Stomach (tissue), 9 donors: Measurements from ENCODE around the gene MRPS15. TPM values are rescaled to one million over a fixed set of nuclear protein-coding genes. Genes with fewer than 3 reads are reported as not detected.

Experiments used
- DNase-seq, 2 donors: peaks; one replicate each; pipeline versions ENCODE4 v3.0.0 to v3.0.0-alpha.2; 2013 to 2019
- H3K27ac ChIP-seq, 5 donors: fragments of 200-600 bp in 4 of 5; sonication (generic) in 4 of 5; one replicate each; pipeline ENCODE4 v1.5.1; 2013 to 2019; ENCODE audit warnings: mild to moderate bottlenecking in 1 of 5, moderate library complexity in 1 of 5
- H3K27me3 ChIP-seq, 3 donors: fragments of 200-600 bp; sonication (generic); one replicate each; pipeline ENCODE4 v1.5.1; 2017 to 2019; ENCODE audit warnings: mixed run types in 1 of 3
- H3K36me3 ChIP-seq, 4 donors: fragments of 200-600 bp; sonication (generic); 1 replicate in 3 of 4; 2 replicates in 1 of 4; pipeline ENCODE4 v1.5.1; 2016 to 2019
- H3K4me1 ChIP-seq, 4 donors: fragments of 200-600 bp; sonication (generic); one replicate each; pipeline ENCODE4 v1.5.1; 2016 to 2019
- H3K4me3 ChIP-seq, 4 donors: fragments of 200-600 bp; sonication (generic) in 3 of 4; one replicate each; pipeline ENCODE4 v1.5.1; 2016 to 2019; ENCODE audit warnings: mild to moderate bottlenecking in 1 of 4
- H3K9me3 ChIP-seq, 4 donors: fragments of 200-600 bp; sonication (generic); one replicate each; pipeline ENCODE4 v1.5.1; 2016 to 2019
- EP300 ChIP-seq: sonication (generic); formaldehyde crosslinking; IDR thresholded peaks from one replicate; pipeline ENCODE4 v1.6.1; 2017; ENCODE audit warnings: antibody characterized with exemption
- POLR2A ChIP-seq, 4 donors: fragments of 450-650 bp; IDR thresholded peaks; one replicate each; pipeline ENCODE4 v1.6.1; 2016; ENCODE audit warnings: antibody characterized with exemption in 4 of 4, control low read depth in 2 of 4, mild to moderate bottlenecking in 1 of 4, moderate library complexity in 1 of 4
- POLR2AphosphoS5 ChIP-seq, 3 donors: sonication (generic); formaldehyde crosslinking; IDR thresholded peaks; one replicate each; pipeline ENCODE4 v1.6.1; 2016; ENCODE audit warnings: antibody characterized with exemption in 3 of 3
- WGBS, 5 donors: extraction: QIAGEN DNeasy Blood & Tissue Kit in 3 of 5; methylation state at CpG; one replicate each; pipeline versions ENCODE4 v1.1.5 to v1.1.7; 2013 to 2018; 5-methylcytosine and 5-hydroxymethylcytosine counted together
- intact Hi-C: fragments of 100-400 bp; cut with DNase I; formaldehyde crosslinking; loops from one replicate; pipeline ENCODE4 v1.15.1; 2023; ENCODE audit warnings: low total_unique reads
- polyA plus RNA-seq, 3 donors: library from polyadenylated mRNA; stranded (reverse); fragments of 200-250 nt; gene quantifications; one replicate each; pipeline ENCODE4 v1.2.3, GENCODE V29; 2013
- total RNA-seq, 5 donors: library from RNA; depleted of rRNA; stranded (reverse); fragments of >200 nt; gene quantifications; one replicate each; pipeline versions ENCODE4 v1.1.0 to v1.2.3, GENCODE V29; 2014 to 2016
- TF ChIP-seq, protein P1 (sequence below), 7 experiments: fragments of 450-650 bp in 4 of 7; fragments of 200-600 bp in 3 of 7; sonication (generic) in 3 of 7; IDR thresholded peaks; one replicate each; pipeline ENCODE4 v1.5.1; 2016 to 2019; ENCODE audit warnings: antibody characterized with exemption in 7 of 7, control low read depth in 2 of 7, mild to moderate bottlenecking in 1 of 7
- donor health status: healthy with polysubstance abuse.
- donor health status: Bipolar disorder and iron deficiency.
- donor health status: healthy.

The MRPS15 gene
- total and polyA plus RNA-seq, 8 donors: 21.9 to 163 (median 91.9) TPM

DNA sequence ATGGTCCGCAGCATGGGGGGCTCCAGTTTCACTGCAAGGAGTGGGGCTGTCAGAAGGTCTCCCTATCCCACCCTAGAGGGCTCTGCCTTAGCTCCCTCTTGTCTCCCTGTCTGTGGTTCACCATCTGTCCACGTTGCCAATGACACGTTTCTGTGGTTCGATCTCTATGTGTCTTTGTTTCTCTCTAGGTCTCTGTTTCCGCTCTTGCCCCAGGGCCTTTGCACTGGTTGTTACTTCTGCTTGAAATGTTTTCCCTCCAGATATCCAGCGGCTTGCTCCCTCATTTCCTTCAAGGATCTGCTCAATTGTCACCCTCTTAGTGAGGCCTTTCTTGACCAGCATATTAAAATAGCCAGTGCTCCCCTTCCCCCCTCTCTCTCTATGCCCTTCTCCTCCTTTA is 8.5 kb upstream of the MRPS15 start:
- TF ChIP-seq POLR2A (IDR thresholded peaks at IDR 0.05) (no peak), POLR2AphosphoS5 (IDR thresholded peaks at IDR 0.05) (no peak), EP300 (no peak)
- TF ChIP-seq, protein P1, sequence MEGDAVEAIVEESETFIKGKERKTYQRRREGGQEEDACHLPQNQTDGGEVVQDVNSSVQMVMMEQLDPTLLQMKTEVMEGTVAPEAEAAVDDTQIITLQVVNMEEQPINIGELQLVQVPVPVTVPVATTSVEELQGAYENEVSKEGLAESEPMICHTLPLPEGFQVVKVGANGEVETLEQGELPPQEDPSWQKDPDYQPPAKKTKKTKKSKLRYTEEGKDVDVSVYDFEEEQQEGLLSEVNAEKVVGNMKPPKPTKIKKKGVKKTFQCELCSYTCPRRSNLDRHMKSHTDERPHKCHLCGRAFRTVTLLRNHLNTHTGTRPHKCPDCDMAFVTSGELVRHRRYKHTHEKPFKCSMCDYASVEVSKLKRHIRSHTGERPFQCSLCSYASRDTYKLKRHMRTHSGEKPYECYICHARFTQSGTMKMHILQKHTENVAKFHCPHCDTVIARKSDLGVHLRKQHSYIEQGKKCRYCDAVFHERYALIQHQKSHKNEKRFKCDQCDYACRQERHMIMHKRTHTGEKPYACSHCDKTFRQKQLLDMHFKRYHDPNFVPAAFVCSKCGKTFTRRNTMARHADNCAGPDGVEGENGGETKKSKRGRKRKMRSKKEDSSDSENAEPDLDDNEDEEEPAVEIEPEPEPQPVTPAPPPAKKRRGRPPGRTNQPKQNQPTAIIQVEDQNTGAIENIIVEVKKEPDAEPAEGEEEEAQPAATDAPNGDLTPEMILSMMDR (IDR thresholded peaks at IDR 0.05): no peak
- no peak overlapping the region for H3K4me3 ChIP-seq
- H3K27ac ChIP-seq: no peak overlapping the region
- H3K36me3 ChIP-seq: peaks cover 0 to 9% (median 0%) of the 10 kb centered on the region in 4 donors
- intact Hi-C loops: no loop called here
- H3K27me3 ChIP-seq: no peaks in the 10 kb centered on the region
- H3K9me3 ChIP-seq: no peaks in the 10 kb centered on the region
- H3K4me1 ChIP-seq: no peaks in the 10 kb centered on the region
- WGBS, 5 donors: 83 to 90% (median 86%) methylated on average over 6 of the region's 6 CpGs
- DNase-seq: no peak

DNA sequence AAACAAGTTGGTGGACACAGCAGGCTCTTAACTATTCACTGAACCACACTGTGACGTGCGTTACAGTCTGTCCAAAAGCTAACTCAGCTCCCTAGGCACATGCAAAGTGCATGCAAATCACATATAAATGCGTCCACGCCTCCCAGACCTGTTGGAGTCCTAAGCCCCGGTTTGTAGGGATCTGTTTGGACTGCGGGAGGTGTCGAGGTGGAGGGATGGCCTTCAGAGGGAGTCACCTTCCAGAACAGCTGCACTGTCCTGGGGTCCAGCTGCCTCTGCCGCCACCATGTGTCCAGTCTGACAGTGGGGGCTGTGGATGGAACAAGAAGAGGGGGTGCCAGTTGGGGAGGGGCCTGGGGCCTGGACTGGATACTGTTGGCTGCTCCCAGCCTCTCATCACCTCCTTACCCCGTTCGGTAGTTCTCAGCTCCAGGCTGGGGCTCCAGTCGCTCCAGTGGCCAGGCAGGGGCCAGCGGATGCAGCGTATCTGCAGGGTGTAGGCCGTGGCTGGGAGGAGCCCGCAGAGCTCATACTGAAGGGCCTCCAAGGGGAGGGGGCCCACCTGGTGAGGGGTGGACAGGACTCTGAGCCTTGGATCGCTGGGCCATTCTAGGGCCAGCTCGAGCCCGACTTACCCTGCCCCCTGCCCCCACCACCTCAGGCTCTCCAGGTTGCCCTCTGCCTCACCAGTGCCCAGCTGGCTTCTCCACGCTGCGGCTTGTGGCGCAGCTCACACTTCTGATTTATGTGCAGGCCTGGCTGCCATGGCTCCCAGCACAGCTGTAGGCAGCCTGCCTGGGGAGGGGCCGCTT is 7.9 kb upstream of the MRPS15 start:
- Histone ChIP-seq H3K36me3 (peaks cover 0 to 9% (median 0%) of the 10 kb centered on the region in 4 donors), H3K9me3 (no peaks in the 10 kb centered on the region), H3K4me1 (no peaks in the 10 kb centered on the region), H3K27me3 (no peaks in the 10 kb centered on the region), H3K27ac (no peak overlapping the region), H3K4me3 (no peak overlapping the region)
- 64 to 80% (median 71%) methylated on average over 15 to 22 of the region's 22 CpGs for WGBS, 5 donors
- intact Hi-C loops: no loop called here
- TF ChIP-seq EP300 (no peak), POLR2A (IDR thresholded peaks at IDR 0.05) (no peak), POLR2AphosphoS5 (IDR thresholded peaks at IDR 0.05) (no peak)
- TF ChIP-seq, protein P1 (IDR thresholded peaks at IDR 0.05): no peak
- DNase-seq: no peak

DNA sequence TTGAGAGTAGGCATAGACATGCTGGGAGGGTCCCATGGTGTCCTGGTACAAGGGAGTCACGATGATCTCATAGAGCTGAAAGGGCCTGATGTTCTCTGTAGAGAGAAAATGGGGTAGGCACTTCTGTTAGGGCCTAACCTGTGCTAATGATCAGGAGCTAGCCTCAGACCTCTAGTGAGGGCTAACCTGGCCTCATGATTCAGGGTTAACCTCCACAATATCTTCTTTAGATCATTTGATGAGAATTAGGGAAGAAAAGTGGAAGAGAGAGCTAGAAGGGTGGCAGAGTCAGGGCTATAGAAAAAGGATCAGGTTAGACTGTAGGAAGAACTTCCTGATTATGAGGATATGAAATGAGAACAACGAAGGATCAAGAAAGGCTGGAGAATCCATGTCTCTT is 5.0 kb upstream of the MRPS15 start:
- H3K27me3 ChIP-seq: no peaks in the 10 kb centered on the region
- intact Hi-C loops: no loop called here
- no peak for DNase-seq
- 79 to 91% (median 90%) methylated on average over 2 of the region's 2 CpGs for WGBS, 5 donors
- no peak overlapping the region for H3K4me3 ChIP-seq
- no peak overlapping the region for H3K27ac ChIP-seq
- TF ChIP-seq EP300: no peak
- TF ChIP-seq POLR2A (IDR thresholded peaks at IDR 0.05): no peak
- TF ChIP-seq, protein P1 (IDR thresholded peaks at IDR 0.05): no peak
- no peak for TF ChIP-seq POLR2AphosphoS5 (IDR thresholded peaks at IDR 0.05)
- H3K36me3 ChIP-seq: peaks cover 0 to 9% (median 0%) of the 10 kb centered on the region in 4 donors
- H3K4me1 ChIP-seq: peaks cover 0 to 8% (median 5%) of the 10 kb centered on the region in 4 donors
- no peaks in the 10 kb centered on the region for H3K9me3 ChIP-seq

DNA sequence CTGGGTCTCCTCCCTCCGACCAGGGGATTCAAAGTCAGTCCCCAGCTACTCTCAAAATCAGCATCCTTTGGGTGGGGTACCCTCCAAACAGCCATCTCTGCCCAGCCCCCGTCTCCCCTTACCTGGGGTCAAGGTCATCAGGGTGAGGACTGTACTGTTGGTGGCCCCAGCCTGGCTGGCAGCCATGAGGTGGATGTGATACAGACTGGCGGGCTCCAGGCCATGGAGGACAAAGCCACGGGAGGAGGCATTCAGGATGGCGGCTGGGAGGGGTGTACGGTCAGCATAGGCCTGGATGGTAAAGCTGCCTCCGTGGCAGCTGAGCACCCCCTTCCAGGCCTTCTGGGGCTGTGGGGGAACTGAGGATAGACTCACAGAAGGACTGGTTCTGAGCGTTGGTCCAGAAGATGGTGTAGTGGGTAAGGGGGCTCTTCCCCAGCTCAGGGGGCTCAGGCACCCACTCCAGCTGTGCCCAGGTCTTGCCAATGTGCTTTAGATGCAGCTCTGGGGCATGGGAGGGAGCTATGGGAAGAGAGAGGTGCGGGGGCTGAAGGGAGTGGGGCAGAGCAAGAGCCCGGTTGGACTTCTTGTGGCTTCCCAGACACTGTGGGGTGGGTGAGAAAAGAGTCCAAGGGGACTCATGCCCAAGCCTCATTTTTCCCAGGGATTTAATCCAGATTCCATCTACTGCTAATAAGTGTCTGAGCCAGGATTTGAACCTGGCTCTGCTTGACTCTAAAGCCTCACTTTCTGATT is 3.7 kb upstream of the MRPS15 start:
- intact Hi-C loops: no loop called here
- WGBS, 5 donors: 70 to 91% (median 89%) methylated on average over 2 to 10 of the region's 10 CpGs
- no peaks in the 10 kb centered on the region for H3K9me3 ChIP-seq
- H3K4me1 ChIP-seq: peaks cover 8 to 17% (median 14%) of the 10 kb centered on the region in 4 donors
- DNase-seq: no peak
- H3K36me3 ChIP-seq: peaks cover 0 to 9% (median 0%) of the 10 kb centered on the region in 4 donors
- H3K27ac ChIP-seq: no peak overlapping the region
- TF ChIP-seq, protein P1 (IDR thresholded peaks at IDR 0.05): no peak
- TF ChIP-seq POLR2AphosphoS5 (IDR thresholded peaks at IDR 0.05) (no peak), POLR2A (IDR thresholded peaks at IDR 0.05) (no peak), EP300 (no peak)
- H3K4me3 ChIP-seq: no peak overlapping the region
- H3K27me3 ChIP-seq: no peaks in the 10 kb centered on the region
